C4-2B (cell line): ENCODE data around the gene KDSR.

ENCODE experiments used
- CTCF ChIP-seq: fragments of 450-650 bp; conservative IDR thresholded peaks from 2 replicates; pipeline ENCODE4 v1.5.1; 2017; ENCODE audit warnings: mild to moderate bottlenecking
- ZFX ChIP-seq: fragments of 450-650 bp; IDR thresholded peaks from 2 replicates; pipeline ENCODE4 v1.6.1; 2017

DNA sequence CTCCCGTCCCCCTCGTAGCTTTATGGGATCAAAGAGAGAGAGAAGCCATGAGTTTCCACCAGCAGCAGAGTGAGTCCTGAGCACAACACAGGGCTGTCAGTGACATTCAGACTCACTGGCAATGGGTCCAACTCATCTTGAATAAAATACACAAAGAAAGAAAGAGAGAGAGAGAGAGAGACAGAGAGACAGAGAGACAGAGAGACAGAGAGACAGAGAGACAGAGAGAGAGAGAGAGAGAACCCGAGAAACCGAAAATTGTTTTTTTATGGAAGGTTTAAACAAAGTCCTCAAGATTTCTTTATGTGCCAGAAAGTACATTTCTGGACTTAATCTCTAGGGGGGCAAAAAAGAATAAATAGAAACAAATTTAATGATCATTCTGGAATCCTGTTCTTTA, 35.9 kb downstream of the KDSR start:
- no peak for TF ChIP-seq CTCF
- TF ChIP-seq ZFX = no peak
